Large intestine (tissue), 3 donors: ENCODE data around the gene LAMA5. TPM values are rescaled to one million over a fixed set of nuclear protein-coding genes. Genes with fewer than 3 reads are reported as not detected.

Source experiments
- DNase-seq, 2 donors: peaks; one replicate each; pipeline versions ENCODE4 v3.0.0 to v3.0.0-alpha.2; 2013
- H3K27ac ChIP-seq: one replicate; pipeline ENCODE4 v1.5.1; 2013; ENCODE audit warnings: low read length
- H3K27me3 ChIP-seq: 2 replicates; pipeline ENCODE4 v1.6.1; 2013; ENCODE audit warnings: low read length; ENCODE audit not compliant: control insufficient read depth, insufficient read depth
- H3K36me3 ChIP-seq: 2 replicates; pipeline ENCODE4 v1.6.1; 2013; ENCODE audit warnings: low read length; ENCODE audit not compliant: control insufficient read depth, insufficient read depth
- H3K4me1 ChIP-seq: one replicate; pipeline ENCODE4 v1.6.1; 2013; ENCODE audit warnings: low read length; ENCODE audit not compliant: control insufficient read depth, insufficient read depth
- H3K4me3 ChIP-seq: one replicate; pipeline ENCODE4 v1.5.1; 2013; ENCODE audit warnings: low read length
- H3K9me3 ChIP-seq: one replicate; pipeline ENCODE4 v1.6.1; 2013; ENCODE audit warnings: mild to moderate bottlenecking, low read depth, low read length, moderate library complexity; ENCODE audit not compliant: control insufficient read depth
- WGBS: methylation state at CpG from one replicate; pipeline ENCODE4 v1.1.5; 2013; ENCODE audit warnings: low lambda C conversion rate; ENCODE audit not compliant: insufficient coverage; 5-methylcytosine and 5-hydroxymethylcytosine counted together
- polyA plus RNA-seq: library from polyadenylated mRNA; unstranded; fragments of 120-200 nt; gene quantifications from one replicate; pipeline ENCODE4 v1.2.1, GENCODE V29; 2013

LAMA5 gene
- polyA plus RNA-seq, 1 donor = 92.1 TPM

- Histone ChIP-seq H3K27ac (peak overlapping the region; percentile 15), H3K36me3 (peaks cover 38% of the 10 kb centered on the region), H3K9me3 (no peaks in the 10 kb centered on the region), H3K4me1 (peaks cover 19% of the 10 kb centered on the region), H3K27me3 (no peaks in the 10 kb centered on the region), H3K4me3 (peak overlapping the region; percentile 80)
- DNase-seq = no peak
- WGBS = no CpG with 5 or more reads among the region's 47 CpGs
Measured at GRCh38 chr20:62387219-62387913, 20.3 kb upstream of the LAMA5 start.

- Histone ChIP-seq H3K27me3 (no peaks in the 10 kb centered on the region), H3K4me3 (peak within 1 kb of the TSS; percentile 80), H3K4me1 (peaks cover 20% of the 10 kb centered on the region), H3K27ac (peak within 1 kb of the TSS; percentile 79), H3K9me3 (no peaks in the 10 kb centered on the region), H3K36me3 (peaks cover 38% of the 10 kb centered on the region)
- no CpG with 5 or more reads among the region's 83 CpGs for WGBS
- DNase-seq = peak; percentile 92 to 93
Measured at GRCh38 chr20:62386383-62387218, 19.5 kb upstream of the LAMA5 start, which contains the start of gene RPS21. TSS of gene RPS21 (plus strand) at chr20:62387103. CDS start at chr20:62387339, 236 bp downstream.

DNA sequence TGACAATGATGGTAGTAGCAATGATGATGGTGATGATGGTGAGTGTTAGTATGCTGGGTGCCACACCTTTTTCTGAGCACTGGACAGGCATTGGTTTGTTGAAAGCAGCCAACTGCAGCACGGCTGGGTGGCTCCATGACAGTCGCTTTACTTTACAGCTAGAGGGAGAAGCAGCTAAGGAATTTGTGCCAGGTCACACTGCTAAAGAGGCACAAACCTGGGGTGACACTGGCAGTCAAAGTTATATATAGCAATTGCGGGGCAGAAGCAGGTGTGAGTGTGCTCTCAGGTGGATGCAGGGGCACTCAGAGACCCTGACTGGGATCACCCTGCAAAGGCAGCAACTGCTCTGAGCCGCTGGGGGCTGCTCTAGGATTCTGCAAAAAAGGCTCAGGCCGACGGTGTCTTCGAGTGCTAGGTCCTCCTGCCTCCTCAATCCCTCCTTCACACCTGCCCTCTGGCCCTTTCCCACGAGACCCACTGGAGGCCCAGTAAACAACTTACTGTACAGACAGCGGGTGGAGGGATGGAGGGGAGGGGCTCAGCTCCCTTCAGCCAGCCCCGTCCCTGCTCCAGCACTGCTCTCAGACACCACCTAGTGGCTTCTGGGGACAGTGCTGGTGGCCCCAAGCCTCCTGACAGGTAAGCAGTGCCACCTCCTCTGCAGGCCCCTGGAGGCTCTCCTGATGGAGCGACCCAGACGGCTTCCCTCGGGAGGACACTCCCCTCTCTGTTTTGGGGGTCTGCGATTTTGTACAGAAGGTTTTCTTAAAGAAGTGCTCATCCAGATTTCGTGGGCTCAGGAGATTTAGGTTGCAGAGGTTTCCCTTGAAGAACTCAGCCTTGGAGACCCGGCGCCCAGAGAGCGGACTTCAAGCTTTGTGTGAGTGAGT lies 15.4 kb upstream of the LAMA5 start:
- no CpG with 5 or more reads among the region's 18 CpGs for WGBS

DNA sequence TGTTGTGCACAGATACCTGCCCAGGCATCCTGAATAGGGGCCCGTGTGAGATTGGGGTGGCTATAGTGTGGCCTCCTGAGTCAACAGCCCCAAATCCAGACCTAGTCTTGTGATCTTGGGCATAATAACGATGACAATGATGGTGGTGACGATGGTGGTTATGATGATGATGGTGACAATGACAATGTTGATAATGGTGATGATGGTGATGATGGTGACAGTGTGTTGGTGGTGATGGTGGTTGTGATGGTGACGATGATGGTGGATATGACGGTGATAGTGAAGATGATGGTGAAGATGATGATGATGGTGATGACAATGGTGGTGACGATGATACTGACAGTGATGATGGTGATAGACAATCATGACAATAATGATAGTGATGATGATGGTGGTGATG lies 14.7 kb upstream of the LAMA5 start:
- no peaks in the 10 kb centered on the region for H3K27me3 ChIP-seq
- H3K27ac ChIP-seq = no peak overlapping the region
- H3K4me1 ChIP-seq = peaks cover 11% of the 10 kb centered on the region
- no peaks in the 10 kb centered on the region for H3K9me3 ChIP-seq
- peaks cover 3% of the 10 kb centered on the region for H3K36me3 ChIP-seq
- WGBS = 67% methylated on average over 1 of the region's 6 CpGs
- H3K4me3 ChIP-seq = no peak overlapping the region
- no peak for DNase-seq

More for the DNA sequence above, 15.4 kb upstream of the LAMA5 start:
- Histone ChIP-seq H3K27me3 (no peaks in the 10 kb centered on the region), H3K36me3 (peaks cover 3% of the 10 kb centered on the region), H3K27ac (no peak overlapping the region), H3K9me3 (no peaks in the 10 kb centered on the region), H3K4me3 (no peak overlapping the region), H3K4me1 (peaks cover 9% of the 10 kb centered on the region)
- peak; percentile 78 to 79 for DNase-seq

- H3K27ac ChIP-seq = no peak overlapping the region
- H3K4me3 ChIP-seq = no peak overlapping the region
- WGBS = no CpG with 5 or more reads among the region's 16 CpGs
- DNase-seq = no peak
- H3K9me3 ChIP-seq = no peaks in the 10 kb centered on the region
- peaks cover 16% of the 10 kb centered on the region for H3K4me1 ChIP-seq
- peaks cover 3% of the 10 kb centered on the region for H3K36me3 ChIP-seq
- no peaks in the 10 kb centered on the region for H3K27me3 ChIP-seq
Measured at GRCh38 chr20:62381202-62381797, 14.2 kb upstream of the LAMA5 start.

- WGBS = no CpG with 5 or more reads among the region's 22 CpGs
- Histone ChIP-seq H3K4me3 (no peak overlapping the region), H3K27me3 (no peaks in the 10 kb centered on the region), H3K27ac (no peak overlapping the region), H3K36me3 (peaks cover 3% of the 10 kb centered on the region), H3K4me1 (peaks cover 29% of the 10 kb centered on the region), H3K9me3 (no peaks in the 10 kb centered on the region)
- no peak for DNase-seq
Measured at GRCh38 chr20:62378215-62378614, 11.1 kb upstream of the LAMA5 start.

DNA sequence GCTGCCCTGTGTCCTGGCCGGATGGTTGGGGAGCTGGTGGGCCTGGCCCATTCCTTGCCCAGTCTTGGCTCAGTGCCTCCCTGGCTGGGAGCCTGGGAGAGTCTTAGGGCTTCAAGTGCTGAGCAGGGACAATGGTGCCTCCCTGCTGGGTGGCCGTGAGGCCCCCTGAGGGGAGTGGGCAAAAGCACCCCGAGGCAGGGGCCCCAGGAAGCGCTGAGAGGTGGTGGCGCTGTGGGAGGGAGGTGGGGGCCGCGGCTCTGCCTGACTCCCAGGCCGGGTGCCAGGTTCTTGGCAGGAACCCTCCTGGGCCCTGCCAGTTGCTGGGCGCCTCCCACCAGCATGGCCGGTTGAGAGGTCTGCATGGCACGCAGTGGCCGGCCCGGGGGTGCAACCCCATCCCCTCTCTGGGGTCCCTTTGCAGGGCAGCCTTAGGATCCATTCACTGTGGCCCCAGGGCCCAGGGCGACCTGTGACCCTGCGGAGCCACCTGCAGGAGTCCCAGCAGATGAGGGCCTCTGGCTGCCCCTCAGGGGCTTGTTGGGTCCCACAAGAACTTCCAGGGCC lies 10.6 kb upstream of the LAMA5 start:
- DNase-seq = no peak
- Histone ChIP-seq H3K36me3 (peaks cover 3% of the 10 kb centered on the region), H3K27ac (no peak overlapping the region), H3K4me1 (peaks cover 29% of the 10 kb centered on the region), H3K27me3 (no peaks in the 10 kb centered on the region), H3K4me3 (no peak overlapping the region), H3K9me3 (no peaks in the 10 kb centered on the region)
- no CpG with 5 or more reads among the region's 15 CpGs for WGBS

DNA sequence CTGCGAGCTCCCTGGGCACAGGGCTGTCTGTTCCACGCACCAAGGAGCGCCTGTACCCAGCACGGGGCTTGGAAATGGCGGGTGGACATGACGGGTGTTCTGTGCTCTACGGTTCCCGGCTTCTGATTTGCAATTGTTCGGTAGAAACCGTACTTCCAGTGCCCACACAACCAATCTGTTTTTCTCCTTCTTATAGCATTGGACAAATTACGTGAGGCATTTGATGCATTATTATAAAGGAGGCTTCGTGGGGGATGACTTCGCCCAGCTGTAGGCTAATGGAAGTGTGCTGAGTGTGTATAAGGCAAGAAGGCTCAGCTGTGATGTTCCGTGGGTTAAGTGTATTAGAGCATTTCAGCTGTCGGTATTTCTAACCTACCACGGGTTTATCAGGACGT lies 10.0 kb upstream of the LAMA5 start:
- Histone ChIP-seq H3K9me3 (no peaks in the 10 kb centered on the region), H3K27ac (no peak overlapping the region), H3K4me1 (peaks cover 26% of the 10 kb centered on the region), H3K4me3 (no peak overlapping the region), H3K27me3 (no peaks in the 10 kb centered on the region), H3K36me3 (peaks cover under 1% of the 10 kb centered on the region)
- 93% methylated on average over 3 of the region's 17 CpGs for WGBS
- DNase-seq = no peak

DNA sequence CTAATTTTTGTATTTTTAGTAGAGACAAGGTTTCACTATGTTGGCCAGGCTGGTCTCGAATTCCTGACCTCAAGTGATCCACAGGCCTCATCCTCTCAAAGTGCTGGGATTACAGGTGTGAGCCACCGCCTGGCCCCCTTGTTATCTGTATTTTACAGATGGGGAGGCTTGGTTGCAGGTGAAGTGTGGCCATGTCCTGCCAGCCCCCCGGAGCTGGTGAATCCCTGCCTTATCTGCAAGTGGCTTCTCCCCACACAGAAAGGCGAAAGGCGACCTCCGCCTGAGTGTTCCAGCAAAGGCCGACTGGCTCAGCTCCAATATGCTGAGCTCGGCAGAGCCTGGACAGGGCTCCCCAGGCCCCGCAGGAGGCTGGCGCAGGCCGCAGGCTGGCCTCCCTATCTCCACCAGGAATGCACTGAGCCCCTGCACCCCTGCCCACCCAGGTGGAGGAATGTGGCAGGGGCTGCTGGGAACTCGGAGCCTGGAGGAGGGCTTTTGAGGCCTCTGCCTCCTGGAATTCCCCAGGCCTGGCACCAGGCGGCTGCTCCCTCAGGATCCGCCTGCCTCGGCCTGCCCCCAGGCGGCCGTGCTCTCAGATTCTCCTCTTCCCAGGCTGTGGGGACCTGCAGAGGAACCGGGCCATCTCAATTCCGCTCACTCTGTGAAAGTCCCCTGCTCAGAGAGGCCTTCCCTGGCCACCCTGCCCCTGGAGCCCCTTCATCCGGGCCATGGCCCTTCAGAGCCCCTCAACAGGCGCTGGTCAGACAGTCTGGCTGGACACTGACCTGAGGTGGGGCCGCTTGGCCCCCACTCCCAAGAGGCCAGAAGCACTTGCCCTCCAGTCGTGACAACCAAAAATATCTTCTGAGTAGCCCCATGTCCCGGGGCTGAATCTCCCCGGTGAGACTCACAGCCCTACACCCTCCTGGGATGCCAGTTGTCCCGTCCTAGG lies 9.3 kb upstream of the LAMA5 start:
- no CpG with 5 or more reads among the region's 26 CpGs for WGBS
- Histone ChIP-seq H3K9me3 (no peaks in the 10 kb centered on the region), H3K27me3 (no peaks in the 10 kb centered on the region), H3K4me3 (no peak overlapping the region), H3K4me1 (peaks cover 32% of the 10 kb centered on the region), H3K27ac (peak overlapping the region; percentile 15), H3K36me3 (no peaks in the 10 kb centered on the region)
- peak in 1 of 2 donors; percentile 55 for DNase-seq
